ENCODE measurements around the gene DIAPH2.

GRCh38 chrX:96707804-96708203 lies 23.2 kb downstream of the DIAPH2 start:
- TF ChIP-seq CTCF (IDR thresholded peaks at IDR 0.05) (no peak), POLR2A (IDR thresholded peaks at IDR 0.05) (no peak), POLR2AphosphoS5 (IDR thresholded peaks at IDR 0.05) (no peak)

Data from breast epithelium (tissue), 3 donors.